ENCODE measurements around the gene GATA5. TPM values are rescaled to one million over a fixed set of nuclear protein-coding genes. Genes with fewer than 3 reads are reported as not detected.

Gene GATA5
- total RNA-seq, 1 experiment from 2014 or later = 0.25 TPM

GRCh38 chr20:62475027-62475771 is 596 bp downstream of the GATA5 start:
- DNase-seq = no peak
- H3K4me1 Mint-ChIP-seq (ENCODE audit: low read depth, unreplicated experiment) = peaks cover 46% of the 10 kb centered on the region
- intact Hi-C loops (cut with micrococcal nuclease; ENCODE audit: unreplicated experiment) = no loop called here
- Histone ChIP-seq H3K4me1 (peaks cover 42% of the 10 kb centered on the region), H3K9me3 (no peaks in the 10 kb centered on the region), H3K27me3 (replicated peaks; ENCODE audit: control insufficient read depth, insufficient read depth, low read length) (no peaks in the 10 kb centered on the region), H3K36me3 (ENCODE audit: control insufficient read depth, insufficient read depth, low read length) (no peaks in the 10 kb centered on the region), H3K4me3 (ENCODE audit: low read depth, low read length) (no peak overlapping the region)
- no TSS peak for BruUV-seq (replicated peaks)
- no peak overlapping the region for H3K27ac Mint-ChIP-seq (ENCODE audit: unreplicated experiment)
- no peak for TF ChIP-seq CTCF (IDR thresholded peaks at IDR 0.05; ENCODE audit: insufficient read depth in 1 of 2, low read depth in 1 of 2, low read length in 1 of 2, severe bottlenecking in 1 of 2, unreplicated experiment in 1 of 2)
- H3K27me3 Mint-ChIP-seq (ENCODE audit: insufficient read depth, unreplicated experiment) = no peaks in the 10 kb centered on the region
- H3K9me3 Mint-ChIP-seq (ENCODE audit: unreplicated experiment) = peaks cover 11% of the 10 kb centered on the region
- peaks cover 6% of the 10 kb centered on the region for H3K36me3 Mint-ChIP-seq (ENCODE audit: insufficient read depth, unreplicated experiment)
- ChIA-PET CTCF (interaction anchor here (0.6 kb wide), 1 partner anchor 48 kb away, joined by 3 read pairs; the partner anchor contains the start of gene RBBP8NL), POLR2A (interaction anchor here (0.6 kb wide), 1 partner anchor 329 kb away, joined by 3 read pairs; the partner anchor contains the start of gene OGFR)
- no peak overlapping the region for H3K4me3 Mint-ChIP-seq (ENCODE audit: unreplicated experiment)

DNA sequence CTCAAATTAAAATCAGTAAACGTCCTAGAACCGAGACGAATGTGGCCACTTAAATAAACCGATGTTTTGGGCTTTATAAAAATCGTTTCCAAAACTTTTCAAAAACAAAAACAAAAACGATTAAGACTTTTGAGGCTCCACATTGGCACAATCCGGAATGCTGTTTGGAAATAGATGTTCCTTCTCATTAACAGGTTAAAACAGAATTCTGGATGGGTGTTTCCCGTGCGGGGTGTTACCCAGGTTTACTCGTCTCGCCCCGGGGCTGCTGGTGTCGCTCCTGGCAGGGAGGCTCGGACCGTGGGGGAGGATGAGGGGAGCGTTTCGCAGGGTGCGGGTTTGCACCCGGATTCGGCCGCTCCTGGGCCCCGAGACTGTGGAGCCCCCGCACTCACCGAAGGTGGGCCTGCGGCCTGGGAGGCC is 1.2 kb downstream of the GATA5 start:
- Histone ChIP-seq H3K4me3 (ENCODE audit: low read depth, low read length) (no peak overlapping the region), H3K27me3 (replicated peaks; ENCODE audit: control insufficient read depth, insufficient read depth, low read length) (no peaks in the 10 kb centered on the region), H3K4me1 (peaks cover 38% of the 10 kb centered on the region), H3K9me3 (no peaks in the 10 kb centered on the region), H3K36me3 (ENCODE audit: control insufficient read depth, insufficient read depth, low read length) (no peaks in the 10 kb centered on the region)
- DNase-seq = no peak
- ChIA-PET POLR2A (no interaction called here), CTCF (interaction anchor here (0.9 kb wide), 1 partner anchor 92 kb away, joined by 3 read pairs; no protein-coding TSS in a partner anchor)
- intact Hi-C loops (cut with micrococcal nuclease; ENCODE audit: unreplicated experiment) = no loop called here
- no peak for TF ChIP-seq CTCF (IDR thresholded peaks at IDR 0.05; ENCODE audit: insufficient read depth in 1 of 2, low read depth in 1 of 2, low read length in 1 of 2, severe bottlenecking in 1 of 2, unreplicated experiment in 1 of 2)
- no peak overlapping the region for H3K4me3 Mint-ChIP-seq (ENCODE audit: unreplicated experiment)
- H3K27me3 Mint-ChIP-seq (ENCODE audit: insufficient read depth, unreplicated experiment) = no peaks in the 10 kb centered on the region
- H3K36me3 Mint-ChIP-seq (ENCODE audit: insufficient read depth, unreplicated experiment) = peaks cover 6% of the 10 kb centered on the region
- H3K27ac Mint-ChIP-seq (ENCODE audit: unreplicated experiment) = no peak overlapping the region
- peaks cover 45% of the 10 kb centered on the region for H3K4me1 Mint-ChIP-seq (ENCODE audit: low read depth, unreplicated experiment)
- H3K9me3 Mint-ChIP-seq (ENCODE audit: unreplicated experiment) = peaks cover 11% of the 10 kb centered on the region
- no TSS peak for BruUV-seq (replicated peaks)

DNA sequence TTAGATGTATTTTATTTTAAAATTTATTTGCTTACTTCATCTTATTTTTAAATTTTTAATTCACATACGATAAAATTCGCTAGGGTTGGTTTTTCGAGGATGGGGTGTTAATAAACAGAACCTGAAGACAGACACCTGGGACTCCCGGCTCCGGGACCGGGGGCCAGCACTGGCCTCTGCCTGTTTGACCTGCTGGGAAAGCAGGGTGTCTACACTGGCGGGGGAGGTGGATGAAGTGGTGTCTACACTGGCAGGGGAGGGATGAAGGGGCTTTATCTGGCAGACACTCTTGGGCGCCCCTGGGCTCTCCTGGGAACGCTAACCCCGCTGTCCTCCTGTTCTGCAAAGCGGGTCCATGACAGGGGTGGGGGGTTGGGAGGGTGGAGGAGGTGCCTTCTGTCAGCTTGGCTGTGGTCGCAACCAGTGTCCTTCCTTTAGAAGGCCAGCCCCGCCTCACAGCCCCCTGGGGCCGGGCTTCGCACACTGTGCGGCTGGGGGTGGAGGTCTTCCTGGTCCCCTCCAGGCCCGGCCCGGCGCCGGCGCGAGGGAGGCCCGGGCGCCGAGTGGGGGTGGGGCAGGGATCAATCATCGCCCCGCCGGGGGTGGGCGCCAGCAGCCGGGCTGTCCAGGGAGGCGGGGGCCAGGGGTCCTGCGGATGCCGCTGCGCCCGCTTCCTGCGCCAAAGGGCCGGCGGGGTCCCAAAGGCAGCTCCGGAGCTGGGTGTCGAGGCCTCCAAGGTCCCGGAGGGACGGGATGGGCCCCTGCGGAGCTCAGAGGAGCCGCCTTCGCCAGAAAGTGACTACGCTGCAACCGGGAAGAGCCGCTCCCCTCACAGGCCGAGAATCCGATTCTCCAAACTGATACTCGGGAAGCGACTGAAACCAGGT is 1.8 kb downstream of the GATA5 start:
- Histone ChIP-seq H3K36me3 (ENCODE audit: control insufficient read depth, insufficient read depth, low read length) (no peaks in the 10 kb centered on the region), H3K27me3 (replicated peaks; ENCODE audit: control insufficient read depth, insufficient read depth, low read length) (no peaks in the 10 kb centered on the region), H3K4me1 (peaks cover 32% of the 10 kb centered on the region), H3K4me3 (ENCODE audit: low read depth, low read length) (no peak overlapping the region), H3K9me3 (no peaks in the 10 kb centered on the region)
- POLR2A ChIA-PET = no interaction called here
- intact Hi-C loops (cut with micrococcal nuclease; ENCODE audit: unreplicated experiment) = loop anchor here (2.0 kb wide), 1 partner anchor 43 kb away; no protein-coding TSS in a partner anchor
- Mint-ChIP-seq H3K9me3 (ENCODE audit: unreplicated experiment) (peaks cover 11% of the 10 kb centered on the region), H3K27me3 (ENCODE audit: insufficient read depth, unreplicated experiment) (no peaks in the 10 kb centered on the region), H3K27ac (ENCODE audit: unreplicated experiment) (peak overlapping the region; percentile 72), H3K36me3 (ENCODE audit: insufficient read depth, unreplicated experiment) (peaks cover 6% of the 10 kb centered on the region), H3K4me1 (ENCODE audit: low read depth, unreplicated experiment) (peaks cover 39% of the 10 kb centered on the region), H3K4me3 (ENCODE audit: unreplicated experiment) (no peak overlapping the region)
- no TSS peak for BruUV-seq (replicated peaks)
- CTCF ChIA-PET = interaction anchor here (0.7 to 0.9 kb wide), 2 partner anchors 25 to 91 kb away, joined by 3 read pairs; no protein-coding TSS in a partner anchor
- no peak for TF ChIP-seq CTCF (IDR thresholded peaks at IDR 0.05; ENCODE audit: insufficient read depth in 1 of 2, low read depth in 1 of 2, low read length in 1 of 2, severe bottlenecking in 1 of 2, unreplicated experiment in 1 of 2)
- no peak for DNase-seq

Data from Caco-2 (cell line).